Coronary artery (tissue), 2 donors: Measurements from ENCODE around the gene PTPRB.

Experiments
- DNase-seq: peaks from one replicate; pipeline ENCODE4 v3.0.0-alpha.2; 2017; ENCODE audit warnings: low spot score
- H3K27ac ChIP-seq, 2 donors: fragments of 200-600 bp; sonication (generic); one replicate each; pipeline ENCODE4 v1.5.1; 2016 to 2019
- H3K4me3 ChIP-seq: fragments of 200-600 bp; sonication (generic); 2 replicates; pipeline ENCODE4 v1.5.1; 2016; ENCODE audit warnings: mild to moderate bottlenecking, moderate library complexity
- TF ChIP-seq, protein P1 (sequence below): fragments of 200-600 bp; sonication (generic); IDR thresholded peaks from one replicate; pipeline ENCODE4 v1.5.1; 2019; ENCODE audit warnings: antibody characterized with exemption

The PTPRB gene

DNA sequence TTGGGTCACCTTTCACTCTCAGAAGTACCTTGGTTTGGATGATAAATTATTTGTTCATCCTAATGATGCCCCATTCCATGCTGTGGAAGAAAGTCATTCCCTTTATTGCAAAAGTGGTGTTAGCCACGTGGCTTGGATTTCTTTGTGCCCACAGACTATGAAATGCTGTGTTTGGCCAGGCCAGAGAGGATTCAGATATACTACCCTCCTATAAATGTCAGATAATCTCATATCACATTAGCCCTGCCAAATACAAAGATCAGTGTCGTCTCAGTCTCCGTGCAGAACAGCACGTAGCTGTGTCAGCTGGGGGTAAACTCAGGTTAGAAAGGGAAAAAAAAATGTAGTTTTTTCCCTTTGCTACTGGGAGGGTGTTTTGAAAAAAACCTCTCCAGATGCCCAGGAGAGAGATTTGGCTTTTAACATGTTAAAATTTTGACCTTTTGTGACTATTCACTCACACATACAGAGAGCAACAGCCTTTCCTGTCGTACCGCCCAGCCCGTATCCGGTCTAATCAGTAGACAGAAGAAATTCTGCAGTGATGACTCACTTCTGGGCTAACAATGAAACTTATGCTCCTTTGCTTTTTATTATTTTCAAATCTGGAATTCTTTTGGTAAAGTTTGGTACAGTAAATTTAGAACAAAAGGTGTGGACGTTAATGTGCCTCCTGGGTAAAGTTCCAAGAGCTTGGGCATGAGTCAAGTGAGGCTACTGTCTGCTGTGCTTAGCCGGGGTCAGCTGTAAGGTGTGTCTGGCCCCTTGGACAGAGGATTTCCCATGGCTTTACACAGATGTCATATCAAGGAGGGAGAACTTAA, 8.5 kb upstream of the PTPRB start:
- peak overlapping the region; percentile 3 for H3K4me3 ChIP-seq

DNA sequence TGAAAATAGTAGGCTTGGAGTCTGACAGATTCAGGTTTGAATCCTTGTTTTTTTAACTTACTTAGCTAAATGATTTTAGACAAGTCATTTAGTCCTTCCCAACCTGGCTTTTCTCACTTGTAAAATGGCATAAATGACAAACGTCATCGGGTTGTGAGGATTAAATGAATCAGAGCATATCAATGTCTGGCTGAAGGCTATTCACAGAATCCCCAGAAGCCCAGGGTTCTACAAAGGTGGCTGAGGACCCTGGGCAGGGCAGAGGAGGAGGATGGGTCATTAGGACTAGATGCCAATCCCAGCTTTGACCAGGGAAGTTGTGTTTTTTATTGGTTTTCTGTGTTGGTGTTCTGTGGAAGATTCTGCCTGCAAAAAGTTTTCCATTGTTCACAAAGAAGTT, 7.6 kb upstream of the PTPRB start:
- TF ChIP-seq, protein P1, sequence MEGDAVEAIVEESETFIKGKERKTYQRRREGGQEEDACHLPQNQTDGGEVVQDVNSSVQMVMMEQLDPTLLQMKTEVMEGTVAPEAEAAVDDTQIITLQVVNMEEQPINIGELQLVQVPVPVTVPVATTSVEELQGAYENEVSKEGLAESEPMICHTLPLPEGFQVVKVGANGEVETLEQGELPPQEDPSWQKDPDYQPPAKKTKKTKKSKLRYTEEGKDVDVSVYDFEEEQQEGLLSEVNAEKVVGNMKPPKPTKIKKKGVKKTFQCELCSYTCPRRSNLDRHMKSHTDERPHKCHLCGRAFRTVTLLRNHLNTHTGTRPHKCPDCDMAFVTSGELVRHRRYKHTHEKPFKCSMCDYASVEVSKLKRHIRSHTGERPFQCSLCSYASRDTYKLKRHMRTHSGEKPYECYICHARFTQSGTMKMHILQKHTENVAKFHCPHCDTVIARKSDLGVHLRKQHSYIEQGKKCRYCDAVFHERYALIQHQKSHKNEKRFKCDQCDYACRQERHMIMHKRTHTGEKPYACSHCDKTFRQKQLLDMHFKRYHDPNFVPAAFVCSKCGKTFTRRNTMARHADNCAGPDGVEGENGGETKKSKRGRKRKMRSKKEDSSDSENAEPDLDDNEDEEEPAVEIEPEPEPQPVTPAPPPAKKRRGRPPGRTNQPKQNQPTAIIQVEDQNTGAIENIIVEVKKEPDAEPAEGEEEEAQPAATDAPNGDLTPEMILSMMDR = no peak
- Histone ChIP-seq H3K4me3 (no peak overlapping the region), H3K27ac (no peak overlapping the region)
- no peak for DNase-seq

More for the DNA sequence above, 8.5 kb upstream of the PTPRB start:
- TF ChIP-seq, protein P1 = no peak
- DNase-seq = no peak
- H3K27ac ChIP-seq = peak overlapping the region in 1 of 2 donors; percentile 15

DNA sequence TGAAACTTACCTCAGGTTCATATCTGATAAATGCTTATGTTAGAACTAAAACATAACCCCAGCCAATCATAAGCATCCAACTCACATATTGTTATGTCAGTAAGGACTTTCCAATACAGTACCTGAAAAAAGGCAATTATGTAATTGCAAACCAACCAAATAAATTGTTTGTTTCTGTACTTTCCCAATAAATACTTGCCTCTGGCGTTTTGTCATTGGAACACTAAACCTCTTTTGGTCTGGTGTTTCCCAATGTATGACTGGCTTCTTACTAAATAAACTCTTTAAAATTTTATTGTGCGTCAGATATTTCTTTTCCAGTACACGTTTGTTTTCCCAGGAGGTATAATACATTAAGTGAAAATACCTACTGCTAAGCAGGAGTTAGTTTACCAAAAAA, 6.7 kb upstream of the PTPRB start:
- DNase-seq = no peak
- TF ChIP-seq, protein P1 = no peak
- H3K27ac ChIP-seq = no peak overlapping the region
- H3K4me3 ChIP-seq = no peak overlapping the region

DNA sequence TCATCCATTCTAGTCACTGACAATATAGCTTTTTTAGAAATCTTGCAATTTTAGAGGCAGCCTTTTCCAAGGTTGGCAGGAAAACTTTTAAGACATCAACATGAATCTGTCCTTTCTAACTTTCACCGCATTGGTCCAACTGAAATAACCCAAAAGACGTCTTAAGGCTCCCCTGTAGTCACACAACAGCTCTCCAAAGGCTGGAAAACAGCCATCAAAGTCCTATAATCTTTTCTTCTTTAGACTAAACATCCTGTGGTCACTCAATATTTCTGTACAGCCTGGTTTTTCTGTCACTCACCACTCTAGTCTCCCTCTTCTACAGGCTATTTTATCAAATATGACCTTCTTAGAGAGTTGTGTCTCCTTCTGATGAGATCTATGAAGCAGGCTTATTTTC, 4.5 kb upstream of the PTPRB start:
- no peak for DNase-seq
- H3K4me3 ChIP-seq = no peak overlapping the region
- H3K27ac ChIP-seq = no peak overlapping the region
- TF ChIP-seq, protein P1 = no peak

DNA sequence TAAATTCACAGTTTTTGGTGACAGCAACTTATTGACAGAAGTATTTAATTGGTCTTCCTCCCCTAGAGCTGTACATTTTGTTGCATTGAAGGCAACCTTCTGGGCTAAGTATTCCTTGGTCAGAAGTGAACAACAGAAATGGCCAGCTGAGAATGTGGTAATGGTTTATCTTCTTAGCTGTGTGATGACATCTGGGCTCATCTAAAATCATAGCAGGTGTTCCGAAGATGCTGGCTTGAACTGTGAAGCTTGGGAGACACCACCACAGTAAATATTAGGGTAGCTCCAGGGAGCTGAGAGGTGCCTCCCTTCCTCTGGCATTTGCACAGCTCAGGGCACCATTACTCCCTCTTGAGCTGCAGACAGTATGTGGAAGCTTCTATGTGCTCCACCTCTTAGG, 3.7 kb upstream of the PTPRB start:
- no peak for DNase-seq
- no peak overlapping the region for H3K27ac ChIP-seq
- H3K4me3 ChIP-seq = no peak overlapping the region
- TF ChIP-seq, protein P1 = no peak

DNA sequence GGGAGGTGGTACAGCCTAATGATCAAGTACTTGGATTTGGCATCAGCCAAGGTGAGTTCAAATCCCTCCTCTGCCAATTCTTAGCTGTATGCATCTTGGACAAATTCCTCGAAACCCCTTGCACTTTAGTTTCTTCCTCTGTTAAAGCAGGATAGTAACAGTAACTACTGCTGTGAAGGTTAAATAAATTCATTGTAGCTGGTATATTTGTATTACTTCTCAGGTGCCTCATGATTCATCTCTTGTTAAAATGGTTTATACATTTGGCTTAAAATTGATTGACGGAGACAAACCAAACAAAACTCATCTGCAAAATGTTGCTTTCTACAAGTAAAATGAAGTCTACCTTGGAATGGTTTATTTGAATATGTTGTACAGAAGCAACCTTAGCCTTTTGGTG, 2.3 kb upstream of the PTPRB start:
- H3K4me3 ChIP-seq = no peak overlapping the region
- H3K27ac ChIP-seq = no peak overlapping the region
- TF ChIP-seq, protein P1 = no peak
- DNase-seq = no peak
